Spleen (tissue), 7 donors: ENCODE results near the gene EFHD2.

Experiments
- CTCF ChIP-seq, 11 experiments: fragments of 200-600 bp in 7 of 11; fragments of 450-650 bp in 4 of 11; sonication (generic) in 4 of 11; IDR thresholded peaks in 8 of 11; conservative IDR thresholded peaks in 3 of 11; 1 replicate in 7 of 11; 2 replicates in 4 of 11; pipeline versions ENCODE4 v1.4.0 to v1.8.0; 2016 to 2021; ENCODE audit warnings: antibody characterized with exemption in 11 of 11, inconsistent platforms in 4 of 11, mild to moderate bottlenecking in 1 of 11
- POLR2A ChIP-seq, 3 donors: fragments of 450-650 bp; IDR thresholded peaks; one replicate each; pipeline ENCODE4 v1.5.1; 2017; ENCODE audit warnings: antibody characterized with exemption in 3 of 3, mild to moderate bottlenecking in 1 of 3
- POLR2AphosphoS5 ChIP-seq, 3 donors: sonication (generic); formaldehyde crosslinking; IDR thresholded peaks; one replicate each; pipeline ENCODE4 v1.5.1; 2017; ENCODE audit warnings: antibody characterized with exemption in 3 of 3
- donor health status: DM: no; HTN: no; CAD: no; lungs with moderate emphysema.
- donor health status: DM: no; HTN: no; CAD: no.
- donor health status: DM: no; HTN: no; CAD: no.

DNA sequence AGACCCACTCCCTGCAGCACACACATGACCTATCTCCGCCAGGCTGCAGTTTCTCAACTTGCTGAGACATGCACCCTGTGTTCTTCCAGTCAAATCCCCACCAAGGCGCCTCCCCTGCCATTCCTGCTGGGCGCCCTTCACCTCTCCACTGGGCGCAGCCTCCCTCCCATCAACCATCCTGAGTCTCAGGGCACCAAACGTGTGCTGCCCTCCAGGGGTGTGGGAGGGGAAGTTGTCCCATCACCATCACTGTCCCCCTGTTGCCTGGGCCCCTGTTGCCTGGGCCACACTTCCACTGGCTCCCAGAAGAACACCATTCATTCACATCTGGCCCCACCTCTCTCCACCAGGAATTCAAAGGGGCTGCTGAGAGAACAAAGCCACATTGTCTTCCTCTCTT, 44.9 kb upstream of the EFHD2 start:
- TF ChIP-seq CTCF (IDR thresholded peaks at IDR 0.05 in 8 of 11, conservative IDR thresholded peaks at IDR 0.05 in 3 of 11) (peak in 1 of 11 experiments; percentile 20), POLR2AphosphoS5 (IDR thresholded peaks at IDR 0.05) (no peak), POLR2A (IDR thresholded peaks at IDR 0.05) (no peak)
